Kidney (tissue), 14 donors: ENCODE measurements around the gene RAB19. TPM values are rescaled to one million over a fixed set of nuclear protein-coding genes. Genes with fewer than 3 reads are reported as not detected.
"Not testable (repeated sequence)": the region's sequence is repeated elsewhere in the genome, so short reads cannot be mapped to it uniquely, and the experiment has no call there.

Source experiments
- DNase-seq, 5 donors: peaks; one replicate each; pipeline ENCODE4 v3.0.0-alpha.2; 2013 to 2020
- FAIRE-seq: peaks from 2 replicates; lab custom pipeline; 2012; peaks lifted over from hg19 to GRCh38; lab: Jason Lieb, UNC
- H3K27ac ChIP-seq, 2 donors: one replicate each; pipeline ENCODE4 v1.7.0; 2013; ENCODE audit warnings: low read depth in 2 of 2, low read length in 2 of 2, inconsistent platforms in 1 of 2
- H3K27me3 ChIP-seq: one replicate; pipeline ENCODE4 v1.7.1; 2013; ENCODE audit warnings: low read length, inconsistent platforms; ENCODE audit not compliant: control insufficient read depth, insufficient read depth
- H3K36me3 ChIP-seq, 3 donors: one replicate each; pipeline versions ENCODE4 v1.7.0 to v1.7.1; 2013; ENCODE audit warnings: low read length in 3 of 3, control low read depth in 1 of 3, inconsistent platforms in 1 of 3; ENCODE audit not compliant: insufficient read depth in 3 of 3, control insufficient read depth in 2 of 3
- H3K4me1 ChIP-seq, 3 donors: one replicate each; pipeline versions ENCODE4 v1.7.0 to v1.7.1; 2013; ENCODE audit warnings: low read length in 3 of 3, inconsistent platforms in 1 of 3, low read depth in 1 of 3; ENCODE audit not compliant: control insufficient read depth in 2 of 3, insufficient read depth in 2 of 3
- H3K4me3 ChIP-seq, 3 donors: one replicate each; pipeline versions ENCODE4 v1.7.0 to v1.8.1; 2013; ENCODE audit warnings: low read length in 3 of 3, control low read depth in 1 of 3, inconsistent platforms in 1 of 3
- H3K9ac ChIP-seq, 3 donors: one replicate each; pipeline versions ENCODE4 v1.7.0 to v1.7.1; 2013; ENCODE audit warnings: low read length in 3 of 3, control low read depth in 1 of 3, inconsistent platforms in 1 of 3
- H3K9me3 ChIP-seq, 3 donors: one replicate each; pipeline versions ENCODE4 v1.7.0 to v1.7.1; 2013; ENCODE audit warnings: low read length in 3 of 3, control low read depth in 1 of 3, inconsistent platforms in 1 of 3; ENCODE audit not compliant: control insufficient read depth in 2 of 3, insufficient read depth in 1 of 3
- CTCF ChIP-seq: IDR thresholded peaks from 3 replicates; pipeline ENCODE4 v1.5.1; 2012; ENCODE audit warnings: mild to moderate bottlenecking, moderate library complexity, borderline replicate concordance; ENCODE audit not compliant: insufficient read depth; ENCODE audit errors: extremely low read depth
- intact Hi-C: fragments of 100-400 bp; cut with DNase I; formaldehyde crosslinking; loops from one replicate; pipeline ENCODE4 v1.11.1; 2022
- polyA plus RNA-seq: library from polyadenylated mRNA; stranded (reverse); fragments of 350-450 nt; fragmentation: Illumina TruSeq; extraction: RNeasy Lipid Tissue Mini Kit (QIAGEN cat#74804); gene quantifications from one replicate; pipeline ENCODE4 v1.2.3, GENCODE V29; 2014; ENCODE audit warnings: low read depth, low replicate concordance; ENCODE audit not compliant: insufficient read depth
- total RNA-seq: library from RNA; stranded (reverse); fragmentation: NEBNext Ultra II Directional; extraction: Animal tissue kit (Norgen Biotek cat#: 25700); gene quantifications from one replicate; pipeline ENCODE4 v1.2.1, GENCODE V29; 2021
- donor health status: control.
- donor health status: control.
- donor health status: control.
- donor health status: control.
- donor health status: control.
- donor health status: DM: yes; HTN: yes; CAD: no.
- donor health status: Normal renal cell carcinoma (clear cell type).

Gene RAB19
- total and polyA plus RNA-seq, 2 donors from 2014 or later: 0.82 to 11.5 TPM

GRCh38 chr7:140416560-140416959 is 12.7 kb downstream of the RAB19 start:
- Histone ChIP-seq H3K27ac (no peak overlapping the region), H3K36me3 (peaks cover 0 to 5% (median 2%) of the 10 kb centered on the region in 3 donors), H3K4me3 (no peak overlapping the region), H3K27me3 (no peaks in the 10 kb centered on the region), H3K9ac (no peak overlapping the region), H3K4me1 (no peaks in the 10 kb centered on the region), H3K9me3 (no peaks in the 10 kb centered on the region)
- intact Hi-C loops: no loop called here
- FAIRE-seq (no peak), DNase-seq (no peak)
- no peak for TF ChIP-seq CTCF

- TF ChIP-seq CTCF: no peak
- Histone ChIP-seq H3K27ac (no peak overlapping the region), H3K27me3 (no peaks in the 10 kb centered on the region), H3K36me3 (peaks cover 0 to 5% (median 2%) of the 10 kb centered on the region in 3 donors), H3K9me3 (no peaks in the 10 kb centered on the region), H3K4me1 (no peaks in the 10 kb centered on the region), H3K9ac (no peak overlapping the region), H3K4me3 (no peak overlapping the region)
- intact Hi-C loops: no loop called here
- DNase-seq (no peak), FAIRE-seq (no peak)
Observed at GRCh38 chr7:140417456-140418155, 13.7 kb downstream of the RAB19 start.

- H3K4me1 ChIP-seq, H3K27ac ChIP-seq, H3K36me3 ChIP-seq, H3K27me3 ChIP-seq, DNase-seq, H3K9me3 ChIP-seq, H3K9ac ChIP-seq, intact Hi-C loops, FAIRE-seq, H3K4me3 ChIP-seq: not testable (repeated sequence)
Observed at GRCh38 chr7:140418156-140418472, 14.3 kb downstream of the RAB19 start.

- Histone ChIP-seq H3K27ac (no peak overlapping the region), H3K27me3 (no peaks in the 10 kb centered on the region), H3K9me3 (no peaks in the 10 kb centered on the region), H3K4me1 (no peaks in the 10 kb centered on the region), H3K36me3 (peaks cover 0 to 2% (median 0%) of the 10 kb centered on the region in 3 donors), H3K9ac (no peak overlapping the region), H3K4me3 (no peak overlapping the region)
- FAIRE-seq (no peak), DNase-seq (no peak)
- intact Hi-C loops: no loop called here
- no peak for TF ChIP-seq CTCF
Observed at GRCh38 chr7:140418653-140419052, 14.8 kb downstream of the RAB19 start.
